ENCODE data around the gene PPP1R14B. TPM values are rescaled to one million over a fixed set of nuclear protein-coding genes. Genes with fewer than 3 reads are reported as not detected.

Gene PPP1R14B
- total and polyA plus RNA-seq, 2 experiments from 2014 or later, result 115 to 239 TPM

DNA sequence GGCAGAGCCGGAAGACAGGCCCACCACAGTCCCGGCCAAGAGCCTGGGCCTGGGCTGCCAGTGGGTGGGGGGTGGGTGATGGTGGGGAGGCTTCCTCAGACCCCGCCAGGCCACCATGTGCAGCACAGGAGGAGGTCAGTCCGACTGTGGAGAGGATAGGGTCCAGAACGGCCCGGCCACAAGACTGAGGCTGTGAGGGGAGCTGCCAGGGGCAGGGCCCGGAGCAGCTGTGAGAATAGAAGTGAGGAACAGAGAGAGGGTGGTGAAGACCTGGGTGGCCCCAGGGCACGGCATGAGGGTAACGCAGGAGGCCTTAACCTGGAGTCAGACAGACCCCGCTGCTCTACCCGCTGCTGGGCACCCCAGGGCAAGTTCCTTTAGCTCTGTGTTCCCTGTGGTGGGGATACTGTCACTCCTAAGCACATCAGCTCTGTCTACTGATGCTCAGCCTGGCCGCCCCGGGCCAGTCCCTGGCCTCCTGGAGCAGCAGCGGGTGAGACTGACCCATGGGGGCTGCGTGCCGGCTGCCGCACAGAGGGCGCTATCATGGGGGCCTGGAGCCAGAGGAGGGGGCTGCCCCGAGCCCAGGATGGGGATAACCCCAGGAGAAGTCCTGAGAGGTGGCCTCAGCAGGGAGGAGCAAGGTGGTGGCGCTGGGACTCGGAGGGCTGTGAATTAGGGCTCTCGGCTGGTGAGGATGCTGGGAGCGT lies 38.5 kb downstream of the PPP1R14B start:
- in situ Hi-C loops (cut with MboI), result no loop called here

DNA sequence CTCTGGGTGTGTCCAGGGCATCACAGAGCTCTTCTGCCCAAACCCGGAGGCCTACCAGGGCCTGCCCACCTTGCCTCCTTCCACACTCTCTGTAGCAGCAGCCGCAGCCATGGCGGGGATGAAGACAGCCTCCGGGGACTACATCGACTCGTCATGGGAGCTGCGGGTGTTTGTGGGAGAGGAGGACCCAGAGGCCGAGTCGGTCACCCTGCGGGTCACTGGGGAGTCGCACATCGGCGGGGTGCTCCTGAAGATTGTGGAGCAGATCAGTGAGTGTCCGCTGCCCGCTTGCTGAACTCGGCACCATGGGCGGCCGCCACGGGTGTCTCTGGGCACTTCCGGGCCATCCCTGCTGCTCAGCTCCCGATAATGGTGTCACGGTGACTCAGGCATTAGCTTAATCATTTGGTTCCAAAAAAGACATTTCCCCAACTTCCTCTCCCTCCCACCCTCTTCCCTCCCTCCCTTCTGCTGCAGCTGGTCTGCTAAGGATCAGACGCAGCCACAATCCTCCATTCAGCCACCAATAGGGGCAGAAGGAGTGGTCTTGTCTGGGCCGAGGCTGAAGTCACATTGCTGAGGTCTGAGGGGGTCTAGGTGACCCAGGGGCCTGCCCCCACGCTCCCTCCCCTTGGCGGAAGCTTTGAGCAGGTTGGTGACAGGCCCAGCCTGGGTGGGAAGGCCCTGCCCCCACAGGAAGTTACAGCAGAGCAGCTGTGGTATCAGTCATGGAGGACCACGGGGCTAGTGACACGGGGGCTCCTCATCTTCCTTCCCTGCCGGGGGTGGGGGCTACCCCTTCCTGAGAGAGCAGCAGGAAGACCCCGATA lies 39.3 kb downstream of the PPP1R14B start:
- Histone ChIP-seq H3K9me2 (ENCODE audit: insufficient read depth) (no peaks in the 10 kb centered on the region), H4K20me1 (ENCODE audit: insufficient read depth) (no peaks in the 10 kb centered on the region), H3F3A (ENCODE audit: insufficient read depth) (peaks cover 6% of the 10 kb centered on the region), H2AFZ (peak overlapping the region; percentile 49), H3K4me2 (ENCODE audit: unreplicated experiment) (peak overlapping the region; percentile 45), H3K4me1 (ENCODE audit: insufficient read depth) (peaks cover 13% of the 10 kb centered on the region), H3K36me3 (ENCODE audit: low read depth) (no peaks in the 10 kb centered on the region), H3K9me3 (ENCODE audit: low read depth) (no peaks in the 10 kb centered on the region), H3K9ac (peak overlapping the region; percentile 70), H3K79me2 (ENCODE audit: insufficient read depth) (no peaks in the 10 kb centered on the region), H3K4me3 (peak overlapping the region; percentile 36; the same call in 1 of the 2 replicates), H3K27me3 (replicated peaks; ENCODE audit: insufficient read depth) (no peaks in the 10 kb centered on the region), H3K27ac (peak overlapping the region; percentile 59)
- whole genome bisulfite sequencing, 2 experiments (ENCODE audit: low coverage in 1 of 2, low lambda C conversion rate in 2 of 2, missing lambda C conversion rate in 2 of 2), result 41 to 43% methylated on average over 25 to 30 of the region's 30 CpGs
- DNase-seq, result peak; percentile 90
- no peak for TF ChIP-seq EZH2phosphoT487 (IDR thresholded peaks at IDR 0.05; ENCODE audit: insufficient read depth, low read depth)
- TF ChIP-seq EZH2 (IDR thresholded peaks at IDR 0.05; ENCODE audit: insufficient read depth, poor library complexity, severe bottlenecking), result no peak
- in situ Hi-C loops (cut with MboI), result no loop called here

More for the DNA sequence above, 38.5 kb downstream of the PPP1R14B start:
- H3K4me2 ChIP-seq (ENCODE audit: unreplicated experiment), result peak overlapping the region; percentile 45
- peak overlapping the region; percentile 59 for H3K27ac ChIP-seq
- H3F3A ChIP-seq (ENCODE audit: insufficient read depth), result peaks cover 3% of the 10 kb centered on the region; the same call in 1 of the 2 replicates
- no peaks in the 10 kb centered on the region for H3K36me3 ChIP-seq (ENCODE audit: low read depth)
- no peaks in the 10 kb centered on the region for H3K79me2 ChIP-seq (ENCODE audit: insufficient read depth)
- no peaks in the 10 kb centered on the region for H4K20me1 ChIP-seq (ENCODE audit: insufficient read depth)
- no peaks in the 10 kb centered on the region for H3K27me3 ChIP-seq (replicated peaks; ENCODE audit: insufficient read depth)
- no peak for DNase-seq
- no peaks in the 10 kb centered on the region for H3K9me3 ChIP-seq (ENCODE audit: low read depth)
- H3K9ac ChIP-seq, result peak overlapping the region; percentile 70
- no peak overlapping the region for H3K4me3 ChIP-seq
- 71 to 84% methylated on average over 18 to 23 of the region's 23 CpGs for WGBS, 2 experiments (ENCODE audit: low coverage in 1 of 2, low lambda C conversion rate in 2 of 2, missing lambda C conversion rate in 2 of 2)
- H3K9me2 ChIP-seq (ENCODE audit: insufficient read depth), result no peaks in the 10 kb centered on the region
- TF ChIP-seq EZH2 (IDR thresholded peaks at IDR 0.05; ENCODE audit: insufficient read depth, poor library complexity, severe bottlenecking) (no peak), EZH2phosphoT487 (IDR thresholded peaks at IDR 0.05; ENCODE audit: insufficient read depth, low read depth) (no peak)
- peaks cover 13% of the 10 kb centered on the region for H3K4me1 ChIP-seq (ENCODE audit: insufficient read depth)
- H2AFZ ChIP-seq, result peak overlapping the region; percentile 49

DNA sequence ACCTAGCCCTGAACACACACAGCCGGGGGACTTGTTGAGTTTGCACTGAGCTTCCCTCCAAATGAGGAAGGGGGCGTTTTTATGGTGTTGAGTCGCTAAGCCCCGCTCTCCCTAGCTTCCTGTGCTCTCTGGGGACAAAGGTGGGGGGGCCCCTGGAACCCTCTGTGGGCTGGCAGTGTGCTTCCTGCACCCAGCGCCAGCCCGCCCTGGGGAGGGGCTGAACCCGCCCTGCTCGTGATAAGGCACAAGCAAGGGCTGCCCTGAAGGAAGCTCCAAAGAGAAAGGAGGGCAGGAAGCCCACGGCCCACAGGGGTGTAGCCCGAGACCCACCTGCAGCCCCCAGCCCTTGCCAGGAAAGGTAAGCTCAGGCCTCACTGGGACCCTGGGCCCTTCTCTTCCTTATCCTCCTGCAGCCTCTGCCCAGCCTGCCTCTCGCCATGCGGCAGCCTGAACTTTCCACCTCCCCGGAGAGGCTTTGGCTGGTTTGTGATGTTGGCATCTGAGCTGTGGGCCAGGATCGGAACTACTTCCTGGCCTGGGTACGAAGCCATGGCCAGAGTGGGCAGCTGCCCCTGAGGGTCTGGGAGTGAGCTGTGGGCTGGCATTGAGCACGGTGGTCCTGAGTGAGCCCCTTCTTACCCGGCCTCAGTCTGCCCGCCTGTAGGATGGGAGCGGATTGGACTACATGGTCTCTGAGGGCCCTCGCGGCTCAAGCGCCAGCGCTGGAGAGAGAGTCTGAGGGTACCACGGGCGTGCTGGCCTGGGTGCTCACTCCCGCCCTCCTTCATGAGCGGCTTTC lies 40.1 kb downstream of the PPP1R14B start, which contains the start of gene FERMT3:
Gene FERMT3, plus strand, starts transcription at position 265 of the 799 bp plus-strand sequence. CDS start 644 bp downstream, outside the sequence.
- Histone ChIP-seq H3K4me3 (peak within 1 kb of the TSS; percentile 36; the same call in 1 of the 2 replicates), H3K27me3 (replicated peaks; ENCODE audit: insufficient read depth) (no peaks in the 10 kb centered on the region), H3K36me3 (ENCODE audit: low read depth) (peaks cover 6% of the 10 kb centered on the region; the same call in 1 of the 2 replicates), H3K4me1 (ENCODE audit: insufficient read depth) (peaks cover 13% of the 10 kb centered on the region), H3F3A (ENCODE audit: insufficient read depth) (peaks cover 14% of the 10 kb centered on the region), H4K20me1 (ENCODE audit: insufficient read depth) (no peaks in the 10 kb centered on the region), H2AFZ (peak within 1 kb of the TSS; percentile 49), H3K4me2 (ENCODE audit: unreplicated experiment) (peak within 1 kb of the TSS; percentile 45), H3K9ac (peak within 1 kb of the TSS; percentile 70), H3K27ac (peak within 1 kb of the TSS; percentile 59), H3K9me3 (ENCODE audit: low read depth) (no peaks in the 10 kb centered on the region), H3K79me2 (ENCODE audit: insufficient read depth) (no peaks in the 10 kb centered on the region), H3K9me2 (ENCODE audit: insufficient read depth) (no peaks in the 10 kb centered on the region)
- no peak for TF ChIP-seq EZH2phosphoT487 (IDR thresholded peaks at IDR 0.05; ENCODE audit: insufficient read depth, low read depth)
- no peak for TF ChIP-seq EZH2 (IDR thresholded peaks at IDR 0.05; ENCODE audit: insufficient read depth, poor library complexity, severe bottlenecking)
- 91 to 92% methylated on average over 26 to 27 of the region's 27 CpGs for WGBS, 2 experiments (ENCODE audit: low coverage in 1 of 2, low lambda C conversion rate in 2 of 2, missing lambda C conversion rate in 2 of 2)
- in situ Hi-C loops (cut with MboI), result no loop called here
- DNase-seq, result no peak

All from GM23248 (cell line).